ENCODE results near the gene ZSCAN25.
"Not testable (repeated sequence)": the region's sequence is repeated elsewhere in the genome, so short reads cannot be mapped to it uniquely, and the experiment has no call there.

The ZSCAN25 gene

GRCh38 chr7:99651290-99651689 lies 34.5 kb downstream of the ZSCAN25 start:
- no peak for DNase-seq

- DNase-seq = no peak
Observed at GRCh38 chr7:99652671-99653070, 35.9 kb downstream of the ZSCAN25 start.

- not testable (repeated sequence) for DNase-seq
Observed at GRCh38 chr7:99653269-99653668, 36.5 kb downstream of the ZSCAN25 start.

GRCh38 chr7:99653754-99654153 lies 37.0 kb downstream of the ZSCAN25 start:
- no peak for DNase-seq

- not testable (repeated sequence) for DNase-seq
Observed at GRCh38 chr7:99654626-99655025, 37.9 kb downstream of the ZSCAN25 start.

GRCh38 chr7:99657879-99658278 lies 41.1 kb downstream of the ZSCAN25 start:
- not testable (repeated sequence) for DNase-seq

- DNase-seq = no peak
Observed at GRCh38 chr7:99665312-99666012, 48.7 kb downstream of the ZSCAN25 start.

- DNase-seq = no peak
Observed at GRCh38 chr7:99666013-99666395, 49.3 kb downstream of the ZSCAN25 start.

- DNase-seq = no peak
Observed at GRCh38 chr7:99667179-99667578, 50.4 kb downstream of the ZSCAN25 start.

GRCh38 chr7:99668541-99668940 lies 51.8 kb downstream of the ZSCAN25 start:
- no peak for DNase-seq

GRCh38 chr7:99669782-99670181 lies 53.0 kb downstream of the ZSCAN25 start:
- no peak for DNase-seq

GRCh38 chr7:99672573-99672972 lies 55.8 kb downstream of the ZSCAN25 start:
- DNase-seq = no peak

- no peak for DNase-seq
Observed at GRCh38 chr7:99674995-99675742, 58.4 kb downstream of the ZSCAN25 start.

GRCh38 chr7:99677013-99677647 lies 60.4 kb downstream of the ZSCAN25 start:
- DNase-seq = no peak

GRCh38 chr7:99677648-99678045 lies 60.9 kb downstream of the ZSCAN25 start:
- no peak for DNase-seq

GRCh38 chr7:99679032-99679399 lies 62.3 kb downstream of the ZSCAN25 start:
- DNase-seq = no peak

GRCh38 chr7:99679400-99680191 lies 62.9 kb downstream of the ZSCAN25 start, which contains the start of gene CYP3A5:
CYP3A5 (minus strand) TSS chr7:99679996; CDS start chr7:99679896, 100 bp downstream.
- DNase-seq = no peak

Measured in NCI-H1417 (cell line).